NCI-H226 (cell line): Measurements from ENCODE around the gene ESRP2.

Experiments used
- DNase-seq: peaks from one replicate; pipeline ENCODE4 v3.0.0-alpha.2; 2015

The ESRP2 gene

GRCh38 chr16:68236826-68237242, 907 bp upstream of the ESRP2 start:
- peak; percentile 24 for DNase-seq

- peak; percentile 89 for DNase-seq
Observed at GRCh38 chr16:68236137-68236825, 354 bp upstream of the ESRP2 start.

GRCh38 chr16:68235108-68235886, 630 bp downstream of the ESRP2 start:
- DNase-seq: peak; percentile 12

DNA sequence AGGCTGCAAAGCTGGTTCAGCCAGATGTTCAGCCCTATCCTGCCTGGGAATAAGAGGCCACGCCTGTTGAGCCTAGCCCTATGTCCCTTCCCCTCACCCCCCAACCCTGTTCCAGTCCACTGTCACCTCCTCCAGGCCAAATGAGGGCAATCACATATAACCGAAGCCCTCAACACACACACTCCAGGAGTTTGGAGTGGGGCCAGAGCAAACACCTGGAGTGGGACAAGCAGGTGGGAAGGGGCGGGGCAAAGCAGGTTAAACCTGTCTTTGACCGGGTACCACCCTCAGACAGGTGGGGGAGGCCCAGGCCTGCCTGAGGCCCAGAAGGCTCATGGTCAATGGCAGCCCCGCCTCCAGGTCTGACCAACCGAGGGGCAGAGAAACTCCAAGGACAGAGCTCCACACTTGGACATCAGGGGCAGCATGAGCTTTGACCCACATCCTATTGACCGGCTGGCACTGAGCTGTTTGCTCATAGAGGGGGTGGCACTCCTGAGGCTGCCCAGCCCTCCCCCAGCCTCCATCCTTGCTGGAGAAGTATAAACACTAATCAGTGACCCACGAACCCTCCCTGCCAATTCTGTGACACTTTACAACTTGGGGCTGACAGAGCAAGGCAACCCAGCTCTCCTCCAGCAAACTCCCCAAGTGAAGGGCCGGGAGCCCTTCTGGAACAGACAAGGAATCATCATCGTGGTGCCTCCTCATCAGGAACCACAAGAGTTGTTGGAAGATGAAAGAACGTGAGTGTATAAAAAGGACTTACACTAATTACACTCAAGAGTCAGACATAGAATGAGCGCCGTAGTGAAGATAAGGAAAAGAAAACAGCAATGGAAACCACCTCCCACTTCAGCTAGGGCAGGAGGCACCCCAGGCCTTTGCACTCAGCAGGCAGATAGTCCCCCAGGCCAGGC, 1.5 kb downstream of the ESRP2 start:
- DNase-seq: no peak

DNA sequence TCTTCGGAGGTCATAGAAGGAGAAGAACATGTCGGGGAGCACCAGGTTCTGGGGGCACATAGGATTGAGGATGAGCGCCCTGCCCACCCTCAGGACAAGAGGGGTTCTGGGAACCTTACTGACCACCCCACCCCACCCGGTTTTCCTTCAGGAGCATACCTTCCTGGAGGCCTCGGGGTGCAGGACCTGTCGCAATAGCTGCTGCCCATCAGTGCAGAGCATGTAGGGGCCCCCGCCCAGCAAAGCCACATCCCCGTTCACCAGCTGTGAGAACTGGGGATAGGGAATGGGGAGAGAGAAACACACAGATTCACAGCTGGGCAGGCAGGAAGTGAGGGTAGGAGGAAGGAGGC, 2.1 kb downstream of the ESRP2 start:
- no peak for DNase-seq

GRCh38 chr16:68233085-68233834, 2.7 kb downstream of the ESRP2 start:
- DNase-seq: no peak

DNA sequence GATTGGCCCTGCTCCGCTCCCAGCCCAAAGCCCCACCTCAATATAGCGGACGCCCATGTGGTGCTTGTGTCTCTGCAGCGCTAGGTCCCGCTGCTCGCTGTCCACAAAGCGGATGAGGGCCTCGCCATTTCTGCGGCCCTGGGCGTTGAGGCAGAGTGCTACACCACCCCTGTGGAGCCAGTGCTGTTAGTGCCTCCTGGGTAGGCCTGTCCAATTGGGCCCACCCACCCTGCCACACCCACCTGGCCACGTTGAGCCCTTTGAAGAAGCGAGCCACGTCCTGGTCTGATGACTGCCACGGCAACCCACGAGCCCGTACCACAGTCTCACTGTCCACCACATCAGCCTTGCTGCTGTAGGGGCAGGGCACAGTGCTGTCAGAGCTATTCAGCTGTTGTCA, 3.6 kb downstream of the ESRP2 start:
- no peak for DNase-seq

- no peak for DNase-seq
Observed at GRCh38 chr16:68231384-68232136, 4.4 kb downstream of the ESRP2 start.

GRCh38 chr16:68230956-68231355, 5.0 kb downstream of the ESRP2 start:
- no peak for DNase-seq

- no peak for DNase-seq
Observed at GRCh38 chr16:68230176-68230571, 5.8 kb downstream of the ESRP2 start.

GRCh38 chr16:68229431-68230175, 6.3 kb downstream of the ESRP2 start:
- no peak for DNase-seq

- DNase-seq: no peak
Observed at GRCh38 chr16:68228652-68229051, 7.3 kb downstream of the ESRP2 start.

DNA sequence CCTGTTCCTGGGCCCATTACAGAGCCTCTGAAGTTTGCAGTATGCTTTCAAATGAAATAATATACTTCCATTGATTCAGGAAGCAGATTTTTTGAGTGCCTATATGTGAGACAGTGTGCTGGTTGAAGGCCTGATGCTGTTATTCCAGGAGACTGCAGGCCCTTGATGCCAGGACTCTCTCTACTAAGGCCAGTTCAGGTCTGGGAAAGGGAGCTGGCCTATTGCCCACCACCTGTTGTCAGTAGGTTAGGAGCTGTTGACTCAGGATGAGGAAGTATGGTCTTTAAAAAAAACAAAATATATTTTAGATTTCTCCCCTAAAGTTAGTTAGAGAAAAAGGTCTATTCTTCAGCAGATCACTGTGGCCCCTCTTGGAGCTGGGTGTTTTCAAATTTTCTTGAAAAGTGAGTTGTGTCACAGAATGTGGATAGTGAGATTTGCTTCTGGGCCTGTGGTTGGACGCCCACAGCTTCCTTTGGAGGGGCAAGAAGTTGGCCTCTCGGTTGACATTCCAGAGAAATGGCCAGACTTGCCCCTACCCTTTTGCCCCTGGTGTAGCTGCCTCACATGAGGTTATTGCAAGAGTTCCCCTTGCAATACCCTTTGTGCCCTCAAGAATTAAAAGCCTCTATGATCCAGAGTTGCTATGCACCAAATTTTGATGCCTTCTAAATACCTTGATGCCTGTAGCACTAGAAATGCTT, 7.9 kb downstream of the ESRP2 start:
- DNase-seq: no peak

GRCh38 chr16:68227183-68227793, 8.6 kb downstream of the ESRP2 start:
- DNase-seq: no peak

DNA sequence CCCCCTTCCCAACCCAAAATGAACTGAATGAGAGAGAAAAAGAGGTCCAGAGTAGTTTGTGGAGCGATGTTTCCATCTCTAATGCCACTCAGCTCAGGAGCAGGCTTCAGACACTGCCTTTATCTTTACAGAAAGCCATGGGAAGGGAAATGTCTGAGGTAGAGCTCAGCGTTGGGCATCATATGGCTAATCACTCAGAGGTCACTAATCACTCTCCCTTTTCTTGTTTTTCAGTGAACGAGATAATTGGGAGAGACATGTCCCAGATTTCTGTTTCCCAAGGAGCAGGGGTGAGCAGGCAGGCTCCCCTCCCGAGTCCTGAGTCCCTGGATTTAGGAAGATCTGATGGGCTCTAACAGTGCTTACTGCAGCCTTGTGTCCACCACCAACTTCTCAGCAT, 9.8 kb downstream of the ESRP2 start:
- DNase-seq: no peak

DNA sequence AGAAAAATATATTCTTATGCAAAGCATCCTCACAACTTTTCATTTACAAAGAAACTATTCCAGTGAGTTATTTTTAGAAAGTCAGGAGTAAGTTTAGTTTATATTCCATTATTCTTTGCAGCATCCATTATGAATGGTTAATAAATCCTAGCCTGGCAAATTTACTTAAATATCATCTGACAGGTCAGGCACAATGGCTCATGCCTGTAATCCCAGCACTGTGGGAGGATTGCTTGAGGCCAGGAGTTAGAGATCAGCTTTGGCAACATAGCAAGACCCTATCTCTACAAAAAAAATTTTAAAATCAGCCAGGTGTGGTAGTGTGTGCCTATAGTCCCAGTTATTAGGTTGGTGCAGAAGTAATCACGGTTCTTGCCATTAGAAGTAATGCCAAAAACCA, 12.9 kb downstream of the ESRP2 start:
- no peak for DNase-seq

DNA sequence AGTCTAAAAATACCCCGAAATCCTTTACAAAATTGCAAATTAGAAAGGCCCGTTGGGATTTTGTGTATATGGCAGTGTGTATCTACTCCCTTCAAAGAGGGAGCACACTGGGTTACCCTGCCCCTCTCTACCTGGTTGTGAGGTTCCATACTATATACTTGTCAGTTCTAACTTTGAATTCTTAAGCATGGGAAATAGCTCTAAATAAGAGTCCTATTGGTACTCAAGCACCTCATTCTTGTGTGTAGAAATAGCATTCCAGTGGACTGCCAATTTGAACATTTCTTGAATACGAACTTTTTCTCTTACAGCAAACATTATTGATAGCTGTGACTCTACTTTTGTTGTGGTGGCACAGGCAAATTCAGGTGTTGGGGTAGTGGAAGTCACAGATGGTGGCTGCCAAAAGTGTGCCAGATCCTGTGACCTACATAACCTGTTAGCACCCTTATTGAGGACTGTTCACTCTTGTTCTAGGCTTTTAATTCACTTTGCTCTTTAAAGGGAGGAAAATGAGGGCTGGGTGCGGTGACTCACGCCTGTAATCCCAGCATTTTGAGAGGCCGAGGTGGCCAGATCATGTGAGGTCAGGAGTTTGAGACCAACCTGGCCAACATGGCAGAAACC, 16.1 kb downstream of the ESRP2 start:
- DNase-seq: no peak

DNA sequence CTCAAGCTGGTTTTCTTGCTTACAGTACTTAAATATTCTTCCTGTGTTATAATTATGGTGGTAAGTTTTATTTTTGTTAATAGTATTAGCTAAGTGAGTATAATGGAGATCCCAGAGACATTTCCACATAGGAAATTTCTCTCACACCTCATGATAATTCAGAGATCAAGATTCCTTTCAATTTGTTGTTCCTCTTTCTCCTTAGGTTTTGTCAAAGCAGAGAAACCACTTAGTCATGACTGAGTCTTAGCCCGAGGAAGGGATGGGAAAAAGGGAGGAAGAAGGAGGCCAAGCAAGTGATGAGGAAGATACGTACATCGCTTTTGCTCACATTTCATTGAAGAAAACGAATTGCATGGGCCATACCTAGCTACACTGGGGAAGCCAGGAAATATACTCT, 18.4 kb downstream of the ESRP2 start:
- DNase-seq: no peak

DNA sequence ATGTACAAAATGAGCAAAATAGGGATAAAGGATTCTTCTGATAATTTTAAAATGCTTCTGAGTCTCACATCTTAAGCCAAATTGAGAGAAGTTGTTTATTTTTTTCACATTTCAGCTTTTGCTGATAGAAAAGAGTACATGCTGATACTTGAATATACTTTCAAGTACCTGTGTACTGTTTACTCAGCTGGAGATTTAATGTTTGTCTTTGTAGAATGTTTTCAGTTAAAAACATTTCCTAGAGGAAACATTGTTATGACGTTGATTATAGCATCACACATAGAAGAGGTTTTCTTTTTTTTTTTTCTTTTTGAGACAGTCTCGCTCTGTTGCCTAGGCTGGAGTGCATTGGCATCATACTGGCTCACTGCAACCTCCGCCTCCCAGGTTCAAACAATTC, 19.7 kb downstream of the ESRP2 start:
- no peak for DNase-seq

GRCh38 chr16:68215302-68215701, 20.6 kb downstream of the ESRP2 start:
- no peak for DNase-seq
